ENCODE results near the gene TSPAN3.

TSPAN3 gene

GRCh38 chr15:77070495-77071304 lies at the start of gene TSPAN3:
Gene TSPAN3 (minus strand): TSS chr15:77071109. CDS start chr15:77070954, 155 bp downstream.
- peak; percentile 94 for DNase-seq

DNA sequence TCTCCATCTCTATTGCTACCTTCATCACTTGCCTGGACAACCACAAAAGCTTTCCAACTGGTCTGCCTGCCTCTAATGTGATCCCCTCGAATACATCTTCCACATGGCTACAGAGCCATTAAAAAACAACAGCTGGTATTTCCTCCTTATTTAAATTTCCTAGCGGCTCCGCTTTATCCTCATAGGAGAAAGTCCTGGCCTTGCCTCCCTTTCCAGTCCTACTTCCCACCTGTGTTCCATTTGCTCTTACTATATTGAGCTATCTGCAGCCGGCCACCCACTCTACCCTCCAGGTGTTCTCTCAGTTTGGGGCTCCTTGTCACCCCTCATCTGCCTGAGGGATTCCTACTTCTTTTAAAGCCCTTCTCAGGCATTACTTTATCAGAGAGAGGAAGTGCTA lies 49.7 kb upstream of the TSPAN3 start:
- no peak for DNase-seq

- no peak for DNase-seq
Observed at GRCh38 chr15:77119446-77119845, 48.5 kb upstream of the TSPAN3 start.

DNA sequence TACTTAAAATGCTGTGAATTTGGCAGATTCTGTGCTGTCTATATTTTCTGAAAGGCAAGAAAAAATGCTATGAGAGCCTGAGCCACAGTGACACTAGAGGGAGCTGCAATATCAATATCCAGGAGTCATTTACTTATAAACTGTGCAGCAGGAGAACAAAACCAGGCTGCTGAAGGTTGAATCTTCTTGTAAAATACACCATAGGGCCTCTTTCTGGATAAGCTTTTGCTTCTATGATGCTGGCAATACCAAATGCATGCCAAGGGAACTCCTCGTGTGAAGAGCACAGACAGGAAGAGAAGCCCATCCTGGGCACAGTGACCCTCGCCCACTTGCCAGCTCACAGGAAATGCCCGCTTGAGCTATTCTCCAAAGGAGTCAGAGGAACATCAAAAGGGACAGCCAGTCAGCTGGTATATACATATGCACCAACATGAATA lies 48.0 kb upstream of the TSPAN3 start:
- peak; percentile 53 for DNase-seq

DNA sequence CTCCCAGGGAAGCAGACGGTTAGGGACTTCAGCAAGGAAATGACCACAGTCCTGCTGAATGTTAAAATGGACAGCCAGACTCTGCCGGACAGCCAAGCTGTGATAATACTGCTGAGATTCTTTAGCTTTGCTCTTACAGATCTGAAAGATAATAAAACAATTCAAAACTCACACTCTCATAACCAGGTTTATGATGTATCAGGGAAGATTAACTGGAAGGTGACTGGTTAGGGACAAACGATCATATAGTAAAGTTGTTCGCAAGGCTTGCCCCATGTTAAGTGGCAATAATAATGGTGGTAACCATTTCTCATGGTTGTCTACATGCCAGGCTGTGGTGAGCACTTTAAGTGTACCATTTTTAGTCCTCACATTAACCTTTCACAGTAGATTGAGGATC lies 44.3 kb upstream of the TSPAN3 start:
- no peak for DNase-seq

DNA sequence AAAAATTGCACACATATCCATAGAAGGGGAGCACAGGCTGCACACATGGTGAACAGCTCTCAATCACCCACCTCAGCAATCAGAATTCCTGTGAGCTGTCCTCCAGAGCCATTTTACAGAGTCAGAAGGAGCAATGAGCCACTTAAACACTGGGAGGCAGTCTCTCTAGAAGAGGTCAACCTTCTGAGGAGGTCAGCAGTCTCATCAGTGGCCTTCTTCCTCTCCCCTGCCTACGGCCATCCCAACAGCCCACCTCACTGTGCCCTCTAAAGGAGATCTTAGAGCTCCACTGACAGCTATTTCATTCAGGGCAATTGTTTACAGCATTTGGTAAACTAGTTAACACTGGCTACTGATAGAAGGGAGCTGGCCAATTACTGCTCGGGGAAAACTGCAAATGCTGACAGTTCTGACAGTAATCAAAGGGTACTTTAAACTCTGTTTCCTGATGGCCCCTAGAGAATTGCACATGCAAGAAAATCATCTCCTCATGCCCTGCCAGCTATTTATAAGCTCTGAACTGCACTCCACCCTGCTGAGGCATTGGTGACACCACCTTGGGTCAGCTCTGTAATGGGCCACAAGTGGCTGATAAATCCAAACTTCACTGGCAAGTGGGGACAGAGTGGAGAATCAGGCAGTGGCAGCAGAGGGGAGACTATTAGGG lies 42.1 kb upstream of the TSPAN3 start:
- DNase-seq = no peak

- no peak for DNase-seq
Observed at GRCh38 chr15:77111789-77112188, 40.9 kb upstream of the TSPAN3 start.

GRCh38 chr15:77107531-77108355 lies 36.8 kb upstream of the TSPAN3 start:
- DNase-seq = peak; percentile 44

- no peak for DNase-seq
Observed at GRCh38 chr15:77107068-77107467, 36.2 kb upstream of the TSPAN3 start.

DNA sequence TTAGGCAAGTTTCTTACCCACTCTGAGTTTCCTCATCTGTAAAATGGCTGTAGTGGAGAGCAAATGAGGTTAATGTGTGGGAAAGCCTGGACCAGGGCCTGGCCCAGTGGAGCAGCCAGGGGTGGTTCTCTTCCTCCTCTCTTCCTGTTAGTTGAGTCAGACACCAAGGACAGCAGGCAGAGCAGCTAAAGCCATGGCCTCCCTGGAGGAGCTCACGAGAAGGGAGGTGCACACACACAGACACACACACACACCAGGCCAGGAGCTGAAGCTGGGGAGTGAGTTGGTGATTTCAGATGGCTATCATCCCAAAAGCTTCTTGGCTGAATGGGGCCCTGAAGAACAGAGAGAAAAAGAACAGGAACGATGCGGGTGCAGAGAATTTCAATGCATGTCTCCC lies 33.2 kb upstream of the TSPAN3 start:
- DNase-seq = no peak

GRCh38 chr15:77099741-77100463 lies 29.0 kb upstream of the TSPAN3 start:
- no peak for DNase-seq

- no peak for DNase-seq
Observed at GRCh38 chr15:77098572-77098971, 27.7 kb upstream of the TSPAN3 start.

GRCh38 chr15:77097921-77098320 lies 27.0 kb upstream of the TSPAN3 start:
- no peak for DNase-seq

GRCh38 chr15:77097248-77097721 lies 26.4 kb upstream of the TSPAN3 start:
- no peak for DNase-seq

DNA sequence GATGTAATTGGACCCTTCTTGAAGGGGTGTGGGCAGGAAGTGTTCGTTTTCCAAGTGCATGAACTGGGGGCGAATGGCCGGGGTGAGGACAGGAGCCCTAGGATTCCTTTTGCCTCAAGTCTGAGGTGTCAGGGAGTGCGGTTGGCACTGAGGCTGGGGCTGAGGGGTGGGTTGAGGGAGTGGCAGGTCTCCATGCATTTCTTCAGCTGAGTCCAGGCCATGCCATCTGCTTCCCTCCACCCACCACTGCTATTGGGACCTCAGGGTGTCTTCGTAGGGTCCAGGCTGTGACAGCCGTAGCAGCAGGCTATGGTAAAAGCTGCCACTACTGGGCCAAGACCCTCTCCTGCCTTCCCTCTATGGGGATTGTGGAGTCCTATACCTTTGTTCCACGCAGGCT lies 25.6 kb upstream of the TSPAN3 start:
- no peak for DNase-seq

DNA sequence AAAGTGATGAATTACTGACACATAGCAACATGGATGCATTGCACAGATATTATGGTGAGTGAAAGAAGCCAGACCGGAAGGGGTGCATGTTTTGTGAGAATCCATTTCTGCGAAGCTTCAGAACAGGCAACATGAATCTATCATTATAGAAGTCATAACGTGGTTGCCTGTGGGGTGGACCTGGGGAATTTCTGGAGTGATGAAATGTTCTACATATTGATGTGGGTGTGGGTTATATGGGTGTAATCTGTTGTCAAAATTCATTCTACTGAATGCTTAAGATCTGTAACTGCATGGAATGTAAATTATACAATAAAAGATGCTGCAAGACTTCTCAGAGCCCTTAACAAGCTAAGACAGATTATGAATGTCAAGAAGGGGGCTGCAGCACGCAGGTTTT lies 25.2 kb upstream of the TSPAN3 start:
- DNase-seq = no peak

GRCh38 chr15:77094397-77095030 lies 23.6 kb upstream of the TSPAN3 start:
- DNase-seq = no peak

DNA sequence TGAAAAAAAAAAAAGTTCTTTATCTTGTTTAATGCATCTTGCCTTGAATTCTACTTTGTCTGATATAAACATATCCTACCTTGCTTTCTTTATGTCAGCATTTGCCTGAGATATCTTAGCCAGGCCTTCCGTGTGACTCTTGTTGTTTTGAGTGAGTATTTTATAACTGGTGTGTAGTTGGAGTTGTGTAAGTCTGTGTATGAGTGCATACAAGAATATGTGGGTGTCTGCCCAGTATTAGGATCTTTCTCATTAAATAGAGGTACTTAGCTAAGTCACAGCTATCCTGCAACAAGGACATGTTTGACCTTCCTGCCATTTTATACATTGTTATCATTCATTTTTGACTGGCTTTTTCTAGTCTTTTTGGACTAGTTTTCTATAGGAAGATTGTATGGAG lies 22.5 kb upstream of the TSPAN3 start:
- no peak for DNase-seq

DNA sequence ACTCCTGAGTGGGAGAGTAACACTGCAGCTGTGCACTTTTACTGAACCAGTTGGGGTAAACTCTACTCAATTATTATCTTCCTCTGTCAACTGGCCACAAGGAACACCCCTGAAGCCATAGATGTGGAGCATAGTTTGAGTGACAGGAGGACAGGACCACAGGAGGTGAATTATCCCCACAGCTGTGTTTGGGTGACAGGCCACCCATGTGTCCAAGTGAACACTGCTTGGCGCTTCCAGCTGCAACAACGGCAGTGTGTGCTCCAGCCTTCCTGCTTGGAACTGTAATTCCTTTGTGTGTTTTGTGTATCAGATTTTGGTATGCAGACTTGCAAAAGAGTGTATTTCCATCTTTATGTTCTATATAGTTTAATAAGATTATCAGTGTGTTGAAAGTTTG lies 20.2 kb upstream of the TSPAN3 start:
- DNase-seq = no peak

GRCh38 chr15:77087213-77087612 lies 16.3 kb upstream of the TSPAN3 start:
- DNase-seq = no peak

DNA sequence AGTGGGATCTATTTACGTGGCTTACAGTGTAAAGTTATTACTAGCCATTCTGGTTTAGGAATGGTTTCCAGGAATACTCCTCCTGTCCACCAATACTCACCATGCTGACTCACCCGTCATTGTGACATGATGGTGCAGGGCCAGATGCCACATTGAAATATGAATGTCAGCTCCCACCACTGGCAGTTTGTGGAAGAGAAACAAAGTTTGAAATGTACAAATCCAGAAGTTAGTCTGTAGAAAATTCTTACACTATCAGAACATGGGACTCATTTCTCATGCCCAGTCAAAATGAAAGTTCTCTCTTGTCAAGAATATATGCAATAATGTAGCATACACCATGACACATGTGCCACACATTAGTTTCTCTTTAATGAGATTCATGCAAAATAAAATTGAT lies 14.4 kb upstream of the TSPAN3 start:
- peak; percentile 59 for DNase-seq

- DNase-seq = no peak
Observed at GRCh38 chr15:77084436-77084835, 13.5 kb upstream of the TSPAN3 start.

Data from activated CD4-positive, alpha-beta T cell treated with anti-CD3 and anti-CD28 coated beads, Interleukin-2, amount 50 U/mL, for 16 hours (primary cell).